ENCODE results near the gene HEXB. TPM values are rescaled to one million over a fixed set of nuclear protein-coding genes. Genes with fewer than 3 reads are reported as not detected.

The HEXB gene
- total and polyA plus RNA-seq, 2 of the 13 experiments (the other 11 are each of a cell fraction or from before 2014, with no cell fraction given): 100 to 104 TPM

DNA sequence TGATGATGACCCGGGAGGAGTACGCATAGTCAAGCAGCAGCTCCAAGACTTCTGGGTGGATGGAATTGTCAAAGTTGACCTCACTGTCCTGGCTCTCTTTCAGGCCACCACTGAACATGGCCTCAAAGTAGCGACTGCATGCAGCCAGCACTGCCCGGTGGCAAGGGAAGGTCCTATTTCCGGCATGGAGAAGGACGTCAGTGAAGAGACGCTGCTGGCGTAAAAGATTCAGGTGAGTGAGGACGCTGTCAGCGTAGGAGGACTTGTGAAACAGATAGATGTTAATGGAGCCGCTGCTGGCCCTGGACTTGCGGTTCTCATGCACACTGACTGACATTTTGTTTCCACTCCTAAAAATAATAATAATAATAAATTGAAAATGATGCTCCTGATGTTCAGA is 48.9 kb upstream of the HEXB start (continued):
- TF ChIP-seq, protein P1, sequence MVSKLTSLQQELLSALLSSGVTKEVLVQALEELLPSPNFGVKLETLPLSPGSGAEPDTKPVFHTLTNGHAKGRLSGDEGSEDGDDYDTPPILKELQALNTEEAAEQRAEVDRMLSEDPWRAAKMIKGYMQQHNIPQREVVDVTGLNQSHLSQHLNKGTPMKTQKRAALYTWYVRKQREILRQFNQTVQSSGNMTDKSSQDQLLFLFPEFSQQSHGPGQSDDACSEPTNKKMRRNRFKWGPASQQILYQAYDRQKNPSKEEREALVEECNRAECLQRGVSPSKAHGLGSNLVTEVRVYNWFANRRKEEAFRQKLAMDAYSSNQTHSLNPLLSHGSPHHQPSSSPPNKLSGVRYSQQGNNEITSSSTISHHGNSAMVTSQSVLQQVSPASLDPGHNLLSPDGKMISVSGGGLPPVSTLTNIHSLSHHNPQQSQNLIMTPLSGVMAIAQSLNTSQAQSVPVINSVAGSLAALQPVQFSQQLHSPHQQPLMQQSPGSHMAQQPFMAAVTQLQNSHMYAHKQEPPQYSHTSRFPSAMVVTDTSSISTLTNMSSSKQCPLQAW (CRISPR knock-in tag; IDR thresholded peaks at IDR 0.05): 0 out of 2 replicates have a peak, but pooled peaks have one; percentile 23
- TF ChIP-seq ZFP41 (CRISPR knock-in tag; IDR thresholded peaks at IDR 0.05; ENCODE audit: borderline replicate concordance): no peak
- TF ChIP-seq, protein P2, sequence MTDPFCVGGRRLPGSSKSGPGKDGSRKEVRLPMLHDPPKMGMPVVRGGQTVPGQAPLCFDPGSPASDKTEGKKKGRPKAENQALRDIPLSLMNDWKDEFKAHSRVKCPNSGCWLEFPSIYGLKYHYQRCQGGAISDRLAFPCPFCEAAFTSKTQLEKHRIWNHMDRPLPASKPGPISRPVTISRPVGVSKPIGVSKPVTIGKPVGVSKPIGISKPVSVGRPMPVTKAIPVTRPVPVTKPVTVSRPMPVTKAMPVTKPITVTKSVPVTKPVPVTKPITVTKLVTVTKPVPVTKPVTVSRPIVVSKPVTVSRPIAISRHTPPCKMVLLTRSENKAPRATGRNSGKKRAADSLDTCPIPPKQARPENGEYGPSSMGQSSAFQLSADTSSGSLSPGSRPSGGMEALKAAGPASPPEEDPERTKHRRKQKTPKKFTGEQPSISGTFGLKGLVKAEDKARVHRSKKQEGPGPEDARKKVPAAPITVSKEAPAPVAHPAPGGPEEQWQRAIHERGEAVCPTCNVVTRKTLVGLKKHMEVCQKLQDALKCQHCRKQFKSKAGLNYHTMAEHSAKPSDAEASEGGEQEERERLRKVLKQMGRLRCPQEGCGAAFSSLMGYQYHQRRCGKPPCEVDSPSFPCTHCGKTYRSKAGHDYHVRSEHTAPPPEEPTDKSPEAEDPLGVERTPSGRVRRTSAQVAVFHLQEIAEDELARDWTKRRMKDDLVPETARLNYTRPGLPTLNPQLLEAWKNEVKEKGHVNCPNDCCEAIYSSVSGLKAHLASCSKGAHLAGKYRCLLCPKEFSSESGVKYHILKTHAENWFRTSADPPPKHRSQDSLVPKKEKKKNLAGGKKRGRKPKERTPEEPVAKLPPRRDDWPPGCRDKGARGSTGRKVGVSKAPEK (CRISPR knock-in tag; IDR thresholded peaks at IDR 0.05; ENCODE audit: borderline replicate concordance): no peak
- peak; percentile 15; the same call in 1 of the 2 replicates for TF ChIP-seq MAFG (CRISPR knock-in tag; IDR thresholded peaks at IDR 0.05)
- TF ChIP-seq ZNF296 (CRISPR knock-in tag; conservative IDR thresholded peaks at IDR 0.05): no peak
- TF ChIP-seq ZNF607 (CRISPR knock-in tag; IDR thresholded peaks at IDR 0.05; ENCODE audit: borderline replicate concordance): no peak
- no peak for TF ChIP-seq NFKBIZ (CRISPR knock-in tag; IDR thresholded peaks at IDR 0.05)
- TF ChIP-seq ZNF556 (CRISPR knock-in tag; IDR thresholded peaks at IDR 0.05; ENCODE audit: borderline replicate concordance): no peak
- no peak for TF ChIP-seq SNRNP70 (IDR thresholded peaks at IDR 0.05; ENCODE audit: low read depth, low read length)
- no peak for TF ChIP-seq ZNF564 (CRISPR knock-in tag; IDR thresholded peaks at IDR 0.05)
- TF ChIP-seq, protein P3, sequence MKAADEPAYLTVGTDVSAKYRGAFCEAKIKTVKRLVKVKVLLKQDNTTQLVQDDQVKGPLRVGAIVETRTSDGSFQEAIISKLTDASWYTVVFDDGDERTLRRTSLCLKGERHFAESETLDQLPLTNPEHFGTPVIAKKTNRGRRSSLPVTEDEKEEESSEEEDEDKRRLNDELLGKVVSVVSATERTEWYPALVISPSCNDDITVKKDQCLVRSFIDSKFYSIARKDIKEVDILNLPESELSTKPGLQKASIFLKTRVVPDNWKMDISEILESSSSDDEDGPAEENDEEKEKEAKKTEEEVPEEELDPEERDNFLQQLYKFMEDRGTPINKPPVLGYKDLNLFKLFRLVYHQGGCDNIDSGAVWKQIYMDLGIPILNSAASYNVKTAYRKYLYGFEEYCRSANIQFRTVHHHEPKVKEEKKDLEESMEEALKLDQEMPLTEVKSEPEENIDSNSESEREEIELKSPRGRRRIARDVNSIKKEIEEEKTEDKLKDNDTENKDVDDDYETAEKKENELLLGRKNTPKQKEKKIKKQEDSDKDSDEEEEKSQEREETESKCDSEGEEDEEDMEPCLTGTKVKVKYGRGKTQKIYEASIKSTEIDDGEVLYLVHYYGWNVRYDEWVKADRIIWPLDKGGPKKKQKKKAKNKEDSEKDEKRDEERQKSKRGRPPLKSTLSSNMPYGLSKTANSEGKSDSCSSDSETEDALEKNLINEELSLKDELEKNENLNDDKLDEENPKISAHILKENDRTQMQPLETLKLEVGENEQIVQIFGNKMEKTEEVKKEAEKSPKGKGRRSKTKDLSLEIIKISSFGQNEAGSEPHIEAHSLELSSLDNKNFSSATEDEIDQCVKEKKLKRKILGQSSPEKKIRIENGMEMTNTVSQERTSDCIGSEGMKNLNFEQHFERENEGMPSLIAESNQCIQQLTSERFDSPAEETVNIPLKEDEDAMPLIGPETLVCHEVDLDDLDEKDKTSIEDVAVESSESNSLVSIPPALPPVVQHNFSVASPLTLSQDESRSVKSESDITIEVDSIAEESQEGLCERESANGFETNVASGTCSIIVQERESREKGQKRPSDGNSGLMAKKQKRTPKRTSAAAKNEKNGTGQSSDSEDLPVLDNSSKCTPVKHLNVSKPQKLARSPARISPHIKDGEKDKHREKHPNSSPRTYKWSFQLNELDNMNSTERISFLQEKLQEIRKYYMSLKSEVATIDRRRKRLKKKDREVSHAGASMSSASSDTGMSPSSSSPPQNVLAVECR (CRISPR knock-in tag; IDR thresholded peaks at IDR 0.05; ENCODE audit: borderline replicate concordance): peak; percentile 27; the same call in 1 of the 2 replicates
- TF ChIP-seq, protein P4, sequence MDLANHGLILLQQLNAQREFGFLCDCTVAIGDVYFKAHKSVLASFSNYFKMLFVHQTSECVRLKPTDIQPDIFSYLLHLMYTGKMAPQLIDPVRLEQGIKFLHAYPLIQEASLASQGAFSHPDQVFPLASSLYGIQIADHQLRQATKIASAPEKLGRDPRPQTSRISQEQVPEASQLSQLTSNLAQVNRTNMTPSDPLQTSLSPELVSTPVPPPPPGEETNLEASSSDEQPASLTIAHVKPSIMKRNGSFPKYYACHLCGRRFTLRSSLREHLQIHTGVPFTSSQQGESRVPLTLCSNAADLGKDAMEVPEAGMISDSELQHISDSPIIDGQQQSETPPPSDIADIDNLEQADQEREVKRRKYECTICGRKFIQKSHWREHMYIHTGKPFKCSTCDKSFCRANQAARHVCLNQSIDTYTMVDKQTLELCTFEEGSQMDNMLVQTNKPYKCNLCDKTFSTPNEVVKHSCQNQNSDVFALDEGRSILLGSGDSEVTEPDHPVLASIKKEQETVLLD (CRISPR knock-in tag; IDR thresholded peaks at IDR 0.05; ENCODE audit: low read depth): no peak
- no peak for TF ChIP-seq ZNF33B (CRISPR knock-in tag; IDR thresholded peaks at IDR 0.05)
- TF ChIP-seq ZNF274 (CRISPR knock-in tag; IDR thresholded peaks at IDR 0.05): no peak
- TF ChIP-seq, protein P5, sequence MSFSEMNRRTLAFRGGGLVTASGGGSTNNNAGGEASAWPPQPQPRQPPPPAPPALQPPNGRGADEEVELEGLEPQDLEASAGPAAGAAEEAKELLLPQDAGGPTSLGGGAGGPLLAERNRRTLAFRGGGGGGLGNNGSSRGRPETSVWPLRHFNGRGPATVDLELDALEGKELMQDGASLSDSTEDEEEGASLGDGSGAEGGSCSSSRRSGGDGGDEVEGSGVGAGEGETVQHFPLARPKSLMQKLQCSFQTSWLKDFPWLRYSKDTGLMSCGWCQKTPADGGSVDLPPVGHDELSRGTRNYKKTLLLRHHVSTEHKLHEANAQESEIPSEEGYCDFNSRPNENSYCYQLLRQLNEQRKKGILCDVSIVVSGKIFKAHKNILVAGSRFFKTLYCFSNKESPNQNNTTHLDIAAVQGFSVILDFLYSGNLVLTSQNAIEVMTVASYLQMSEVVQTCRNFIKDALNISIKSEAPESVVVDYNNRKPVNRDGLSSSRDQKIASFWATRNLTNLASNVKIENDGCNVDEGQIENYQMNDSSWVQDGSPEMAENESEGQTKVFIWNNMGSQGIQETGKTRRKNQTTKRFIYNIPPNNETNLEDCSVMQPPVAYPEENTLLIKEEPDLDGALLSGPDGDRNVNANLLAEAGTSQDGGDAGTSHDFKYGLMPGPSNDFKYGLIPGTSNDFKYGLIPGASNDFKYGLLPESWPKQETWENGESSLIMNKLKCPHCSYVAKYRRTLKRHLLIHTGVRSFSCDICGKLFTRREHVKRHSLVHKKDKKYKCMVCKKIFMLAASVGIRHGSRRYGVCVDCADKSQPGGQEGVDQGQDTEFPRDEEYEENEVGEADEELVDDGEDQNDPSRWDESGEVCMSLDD (CRISPR knock-in tag; IDR thresholded peaks at IDR 0.05; ENCODE audit: borderline replicate concordance): no peak

All from HepG2 (cell line).